ENCODE measurements around the gene OVAAL. TPM values are rescaled to one million over a fixed set of nuclear protein-coding genes. Genes with fewer than 3 reads are reported as not detected.

The OVAAL gene
- total and polyA plus RNA-seq, 2 of the 8 experiments (the other 6 are each of a cell fraction or from before 2014, with no cell fraction given), result not detected

GRCh38 chr1:180535418-180535999, 23.3 kb upstream of the OVAAL start:
- Histone ChIP-seq H3K9ac (replicated peaks in 1 of 4; ENCODE audit: extremely low read depth in 1 of 4, low read depth in 3 of 4, low read length in 3 of 4) (no peak overlapping the region), H3K56ac (replicated peaks; ENCODE audit: insufficient read length, low read depth, low read length) (no peak overlapping the region), H3K18ac (ENCODE audit: extremely low read depth, low read length) (no peak overlapping the region), H3K23ac (ENCODE audit: insufficient read length) (no peak overlapping the region), H4K5ac (ENCODE audit: insufficient read length, low read depth, low read length) (no peak overlapping the region), H3K27me3 (replicated peaks in 1 of 4; ENCODE audit: control insufficient read depth in 3 of 4, extremely low read depth in 1 of 4, insufficient read depth in 3 of 4, low read length in 3 of 4) (no peaks in the 10 kb centered on the region), H3K4ac (replicated peaks; ENCODE audit: insufficient read length, low read depth, low read length) (no peak overlapping the region), H2BK20ac (ENCODE audit: low read length) (no peak overlapping the region), H2BK5ac (ENCODE audit: low read depth, low read length) (no peak overlapping the region), H3K4me3 (ENCODE audit: extremely low read depth in 1 of 4, insufficient read depth in 2 of 4, low read depth in 3 of 4, low read length in 4 of 4) (no peak overlapping the region), H2AFZ (ENCODE audit: low read length) (no peak overlapping the region), H3K36me3 (ENCODE audit: control insufficient read depth in 2 of 4, insufficient read depth in 4 of 4, low read length in 3 of 4) (no peaks in the 10 kb centered on the region), H2BK12ac (ENCODE audit: low read depth, low read length) (no peak overlapping the region), H2AK5ac (ENCODE audit: low read depth, low read length) (no peak overlapping the region), H3K27ac (ENCODE audit: low read depth, low read length) (no peak overlapping the region), H3K23me2 (ENCODE audit: low read depth, low read length) (no peaks in the 10 kb centered on the region), H3K9me3 (ENCODE audit: insufficient read depth in 2 of 2, low read depth in 1 of 2, low read length in 1 of 2) (no peaks in the 10 kb centered on the region), H2BK120ac (replicated peaks; ENCODE audit: low read depth, low read length) (no peak overlapping the region), H2BK15ac (ENCODE audit: low read length) (no peak overlapping the region), H3K79me2 (ENCODE audit: control insufficient read depth in 1 of 2, insufficient read depth in 2 of 2, low read length in 2 of 2) (no peaks in the 10 kb centered on the region), H4K20me1 (replicated peaks in 1 of 2; ENCODE audit: control insufficient read depth in 1 of 2, insufficient read depth in 2 of 2, low read length in 2 of 2) (no peaks in the 10 kb centered on the region), H4K8ac (ENCODE audit: extremely low read depth, insufficient read depth, low read length) (no peak overlapping the region), H3K4me1 (replicated peaks in 1 of 4; ENCODE audit: control insufficient read depth in 3 of 4, insufficient read depth in 4 of 4, low read length in 3 of 4) (no peaks in the 10 kb centered on the region; a peak in 1 of 7 replicates), H3K14ac (ENCODE audit: insufficient read length) (no peak overlapping the region), H3K4me2 (ENCODE audit: insufficient read depth in 1 of 2, low read depth in 2 of 2, low read length in 2 of 2) (no peak overlapping the region), H3K79me1 (ENCODE audit: low read depth, low read length) (no peaks in the 10 kb centered on the region), H4K91ac (replicated peaks; ENCODE audit: insufficient read length, low read length) (no peak overlapping the region)
- DNase-seq (ENCODE audit: low read depth in 1 of 2, low spot score in 2 of 2), result no peak
- POLR2A ChIA-PET (ENCODE audit: partially characterized antibody), result no interaction called here
- no peak for TF ChIP-seq RFX5 (IDR thresholded peaks at IDR 0.05; ENCODE audit: borderline replicate concordance, low read depth, low read length)
- TF ChIP-seq ATF2 (IDR thresholded peaks at IDR 0.05; ENCODE audit: low read length), result no peak
- TF ChIP-seq KDM5A (IDR thresholded peaks at IDR 0.05; ENCODE audit: low read length), result no peak
- no peak for TF ChIP-seq RXRA (IDR thresholded peaks at IDR 0.05; ENCODE audit: insufficient read depth, low read depth, low read length)
- no peak for TF ChIP-seq MAX (IDR thresholded peaks at IDR 0.05)
- CTCF ChIA-PET (ENCODE audit: partially characterized antibody), result interaction anchor here (0.7 to 8.5 kb wide), 8 partner anchors 9 to 327 kb away, joined by 3 to 77 read pairs (median 4); partner anchors contain the start of gene XPR1
- WGBS, 2 experiments (ENCODE audit: extremely low coverage in 1 of 2, insufficient coverage in 1 of 2, insufficient read length in 1 of 2, insufficient replicate concordance in 2 of 2, low coverage in 1 of 2, low lambda C conversion rate in 2 of 2, missing lambda C conversion rate in 1 of 2), result 87% methylated on average over 5 of the region's 5 CpGs; no CpG with 5 or more reads in 1 of the 2 experiments
- FAIRE-seq, result no peak
